ENCODE results near the gene KLHL29. TPM values are rescaled to one million over a fixed set of nuclear protein-coding genes. Genes with fewer than 3 reads are reported as not detected.

KLHL29 gene
- total and polyA plus RNA-seq, 2 of the 13 experiments (the other 11 are each of a cell fraction or from before 2014, with no cell fraction given) = 0.01 TPM; not detected in 1

- no peaks in the 10 kb centered on the region for H3K4me1 ChIP-seq (ENCODE audit: insufficient read depth, low read length)
- peaks cover 4 to 46% of the 10 kb centered on the region in 2 experiments; a peak in 4 of 5 replicates for H3K27me3 ChIP-seq (ENCODE audit: control insufficient read depth in 1 of 2, insufficient read depth in 2 of 2, low read length in 2 of 2)
- FAIRE-seq = no peak
- no peaks in the 10 kb centered on the region for H3K36me3 ChIP-seq (replicated peaks in 1 of 2; ENCODE audit: control insufficient read depth in 1 of 2, insufficient read depth in 2 of 2, low read length in 2 of 2)
- CTCF ChIA-PET (ENCODE audit: low intra/inter-chr PET ratio, low total read pairs) = no interaction called here
- POLR2A ChIA-PET = no interaction called here
- BruUV-seq (replicated peaks) = no TSS peak
- in situ Hi-C loops (cut with HindIII; ENCODE audit: extremely low pct_ligation_motif_present, low pct_unique_long_range_greater_than_20kb) = no loop called here
- H3K4me3 ChIP-seq (replicated peaks in 1 of 3; ENCODE audit: insufficient read depth in 1 of 3, low read depth in 2 of 3, low read length in 3 of 3) = no peak overlapping the region
- H3K9me3 ChIP-seq (ENCODE audit: low read length) = peaks cover 12% of the 10 kb centered on the region
- H3K9ac ChIP-seq (ENCODE audit: insufficient read depth, low read depth, low read length) = no peak overlapping the region
- DNase-seq (ENCODE audit: low spot score) = no peak
- no peak overlapping the region for H2AFZ ChIP-seq (ENCODE audit: low read length)
- no peak for ATAC-seq
- H4K20me1 ChIP-seq (ENCODE audit: insufficient read depth, low read length) = no peaks in the 10 kb centered on the region
- H3K27ac ChIP-seq (ENCODE audit: extremely low read length, insufficient read depth, low read length) = no peak overlapping the region
- intact Hi-C loops (cut with micrococcal nuclease; ENCODE audit: unreplicated experiment) = no loop called here
- H3K4me2 ChIP-seq (ENCODE audit: low read depth, low read length) = no peak overlapping the region
- H3K79me2 ChIP-seq (ENCODE audit: insufficient read depth, low read length) = no peaks in the 10 kb centered on the region
- TF ChIP-seq ZNF264 (CRISPR knock-in tag; IDR thresholded peaks at IDR 0.05) = peak; percentile 99
- TF ChIP-seq, protein P1, sequence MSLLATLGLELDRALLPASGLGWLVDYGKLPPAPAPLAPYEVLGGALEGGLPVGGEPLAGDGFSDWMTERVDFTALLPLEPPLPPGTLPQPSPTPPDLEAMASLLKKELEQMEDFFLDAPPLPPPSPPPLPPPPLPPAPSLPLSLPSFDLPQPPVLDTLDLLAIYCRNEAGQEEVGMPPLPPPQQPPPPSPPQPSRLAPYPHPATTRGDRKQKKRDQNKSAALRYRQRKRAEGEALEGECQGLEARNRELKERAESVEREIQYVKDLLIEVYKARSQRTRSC (CRISPR knock-in tag; IDR thresholded peaks at IDR 0.05; ENCODE audit: low read depth) = no peak
Measured at GRCh38 chr2:23606968-23607367, 222.0 kb downstream of the KLHL29 start.

DNA sequence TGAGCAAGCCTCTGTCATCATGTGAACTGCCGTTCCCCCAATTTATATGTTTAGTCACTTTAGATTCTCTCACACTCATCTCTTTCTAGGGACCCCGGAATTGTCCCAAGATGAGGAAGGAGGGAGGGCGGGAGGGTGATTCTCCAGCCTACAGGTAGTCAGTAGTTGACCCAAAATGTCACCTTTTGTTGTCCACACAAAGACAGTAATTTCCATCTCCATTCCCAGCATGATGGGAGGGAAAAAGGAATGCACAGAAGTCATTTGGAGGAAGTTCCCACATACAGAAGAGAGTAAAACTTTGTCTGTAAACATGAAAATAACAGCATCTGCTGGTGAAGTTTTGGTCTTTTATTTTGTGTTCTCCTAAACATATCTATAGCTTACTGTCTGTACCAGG, 222.9 kb downstream of the KLHL29 start:
- Histone ChIP-seq H3K9ac (ENCODE audit: insufficient read depth, low read depth, low read length) (no peak overlapping the region), H4K20me1 (ENCODE audit: insufficient read depth, low read length) (no peaks in the 10 kb centered on the region), H2AFZ (ENCODE audit: low read length) (no peak overlapping the region), H3K36me3 (replicated peaks in 1 of 2; ENCODE audit: control insufficient read depth in 1 of 2, insufficient read depth in 2 of 2, low read length in 2 of 2) (no peaks in the 10 kb centered on the region), H3K27ac (ENCODE audit: extremely low read length, insufficient read depth, low read length) (no peak overlapping the region), H3K79me2 (ENCODE audit: insufficient read depth, low read length) (no peaks in the 10 kb centered on the region), H3K4me1 (ENCODE audit: insufficient read depth, low read length) (no peaks in the 10 kb centered on the region), H3K4me2 (ENCODE audit: low read depth, low read length) (no peak overlapping the region), H3K9me3 (ENCODE audit: low read length) (peaks cover 18% of the 10 kb centered on the region), H3K4me3 (replicated peaks in 1 of 3; ENCODE audit: insufficient read depth in 1 of 3, low read depth in 2 of 3, low read length in 3 of 3) (no peak overlapping the region), H3K27me3 (ENCODE audit: control insufficient read depth in 1 of 2, insufficient read depth in 2 of 2, low read length in 2 of 2) (peaks cover 4 to 36% of the 10 kb centered on the region in 2 experiments; a peak in 4 of 5 replicates)
- 5% methylated on average over 3 of the region's 3 CpGs for WGBS (ENCODE audit: low lambda C conversion rate)
- in situ Hi-C loops (cut with HindIII; ENCODE audit: extremely low pct_ligation_motif_present, low pct_unique_long_range_greater_than_20kb) = no loop called here
- intact Hi-C loops (cut with micrococcal nuclease; ENCODE audit: unreplicated experiment) = no loop called here
- ATAC-seq = no peak
- ChIA-PET CTCF (ENCODE audit: low intra/inter-chr PET ratio, low total read pairs) (no interaction called here), POLR2A (no interaction called here)
- no TSS peak for BruUV-seq (replicated peaks)
- no peak for DNase-seq (ENCODE audit: low spot score)
- FAIRE-seq = no peak
- no peak for TF ChIP-seq KDM1A (CRISPR knock-in tag; IDR thresholded peaks at IDR 0.05)
- TF ChIP-seq SRSF9 (IDR thresholded peaks at IDR 0.05; ENCODE audit: borderline replicate concordance, insufficient read depth, low read depth, low read length, poor library complexity, severe bottlenecking) = no peak
- TF ChIP-seq, protein P2, sequence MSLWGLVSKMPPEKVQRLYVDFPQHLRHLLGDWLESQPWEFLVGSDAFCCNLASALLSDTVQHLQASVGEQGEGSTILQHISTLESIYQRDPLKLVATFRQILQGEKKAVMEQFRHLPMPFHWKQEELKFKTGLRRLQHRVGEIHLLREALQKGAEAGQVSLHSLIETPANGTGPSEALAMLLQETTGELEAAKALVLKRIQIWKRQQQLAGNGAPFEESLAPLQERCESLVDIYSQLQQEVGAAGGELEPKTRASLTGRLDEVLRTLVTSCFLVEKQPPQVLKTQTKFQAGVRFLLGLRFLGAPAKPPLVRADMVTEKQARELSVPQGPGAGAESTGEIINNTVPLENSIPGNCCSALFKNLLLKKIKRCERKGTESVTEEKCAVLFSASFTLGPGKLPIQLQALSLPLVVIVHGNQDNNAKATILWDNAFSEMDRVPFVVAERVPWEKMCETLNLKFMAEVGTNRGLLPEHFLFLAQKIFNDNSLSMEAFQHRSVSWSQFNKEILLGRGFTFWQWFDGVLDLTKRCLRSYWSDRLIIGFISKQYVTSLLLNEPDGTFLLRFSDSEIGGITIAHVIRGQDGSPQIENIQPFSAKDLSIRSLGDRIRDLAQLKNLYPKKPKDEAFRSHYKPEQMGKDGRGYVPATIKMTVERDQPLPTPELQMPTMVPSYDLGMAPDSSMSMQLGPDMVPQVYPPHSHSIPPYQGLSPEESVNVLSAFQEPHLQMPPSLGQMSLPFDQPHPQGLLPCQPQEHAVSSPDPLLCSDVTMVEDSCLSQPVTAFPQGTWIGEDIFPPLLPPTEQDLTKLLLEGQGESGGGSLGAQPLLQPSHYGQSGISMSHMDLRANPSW (CRISPR knock-in tag; IDR thresholded peaks at IDR 0.05; ENCODE audit: borderline replicate concordance) = no peak
- no peak for TF ChIP-seq KLF13 (CRISPR knock-in tag; IDR thresholded peaks at IDR 0.05)
- TF ChIP-seq BHLHE40 (IDR thresholded peaks at IDR 0.05; ENCODE audit: low read length) = no peak
- TF ChIP-seq ZNF577 (CRISPR knock-in tag; IDR thresholded peaks at IDR 0.05; ENCODE audit: borderline replicate concordance, low read depth) = no peak
- TF ChIP-seq ZNF382 (CRISPR knock-in tag; IDR thresholded peaks at IDR 0.05; ENCODE audit: borderline replicate concordance) = no peak
- TF ChIP-seq TIGD3 (CRISPR knock-in tag; IDR thresholded peaks at IDR 0.05; ENCODE audit: borderline replicate concordance) = no peak
- no peak for TF ChIP-seq ZNF317 (CRISPR knock-in tag; IDR thresholded peaks at IDR 0.05)
- no peak for TF ChIP-seq POGK (CRISPR knock-in tag; conservative IDR thresholded peaks at IDR 0.05)

All from HepG2 (cell line).